IMR-90 (cell line): Measurements from ENCODE around the gene PHGDH. TPM values are rescaled to one million over a fixed set of nuclear protein-coding genes. Genes with fewer than 3 reads are reported as not detected.

Experiments
- ATAC-seq: fragments of 200-7000 bp; cut with Tn5 transposase; 2 replicates; pipeline ENCODE4 v1.9.1; 2020; ENCODE audit warnings: low read depth, mild to moderate bottlenecking, moderate library complexity
- BruUV-seq: library from RNA; stranded (reverse); fragments of 400-500 nt; replicated peaks from 2 replicates; lab custom pipeline; 2021; lab: Mats Ljungman, UMichigan
- CTCF ChIA-PET: fragments of 300-600 bp; formaldehyde crosslinking; extraction: SDS; loops from one replicate; lab custom pipeline; 2021; ENCODE audit warnings: antibody characterized with exemption; lab: Yijun Ruan, JAX
- POLR2A ChIA-PET: fragments of 300-600 bp; sonication (Branson Sonifier 250); formaldehyde crosslinking; loops from one replicate; lab custom pipeline; 2022; ENCODE audit warnings: antibody characterized with exemption; ENCODE audit not compliant: unreplicated experiment; lab: Charles Lee
- DNase-seq: peaks from one replicate; pipeline ENCODE4 v3.0.0; 2013
- H2AFZ ChIP-seq: replicated peaks from 2 replicates; pipeline ENCODE3; 2013; ENCODE audit warnings: low read length, mild to moderate bottlenecking; ENCODE audit not compliant: poor library complexity
- H2AK5ac ChIP-seq: 2 replicates; pipeline ENCODE4 v1.6.1; 2013; ENCODE audit warnings: low read depth, low read length, inconsistent platforms
- H2AK9ac ChIP-seq: replicated peaks from 2 replicates; pipeline ENCODE3; 2013; ENCODE audit warnings: mild to moderate bottlenecking, low read depth, low read length, moderate library complexity; ENCODE audit not compliant: poor library complexity
- H2BK120ac ChIP-seq: 2 replicates; pipeline ENCODE4 v1.6.1; 2013; ENCODE audit warnings: low read depth, low read length, inconsistent platforms
- H2BK15ac ChIP-seq: 3 replicates; pipeline ENCODE4 v1.6.1; 2013; ENCODE audit warnings: low read depth, low read length, inconsistent platforms
- H2BK20ac ChIP-seq: 2 replicates; pipeline ENCODE4 v1.6.1; 2013; ENCODE audit warnings: low read depth, mild to moderate bottlenecking, inconsistent platforms, low read length, moderate library complexity
- H2BK5ac ChIP-seq: 2 replicates; pipeline ENCODE4 v1.6.1; 2013; ENCODE audit warnings: mild to moderate bottlenecking, low read depth, low read length, inconsistent platforms; ENCODE audit not compliant: poor library complexity, severe bottlenecking
- H3K14ac ChIP-seq: replicated peaks from 2 replicates; pipeline ENCODE4 v1.6.1; 2013; ENCODE audit warnings: low read depth, low read length, inconsistent platforms
- H3K18ac ChIP-seq: 2 replicates; pipeline ENCODE4 v1.6.1; 2013; ENCODE audit warnings: low read depth, low read length, control low read depth
- H3K23ac ChIP-seq: 2 replicates; pipeline ENCODE4 v1.6.1; 2013; ENCODE audit warnings: low read depth, low read length, inconsistent platforms
- H3K27ac ChIP-seq: 2 replicates; pipeline ENCODE4 v1.5.1; 2013; ENCODE audit warnings: mild to moderate bottlenecking, control low read depth, low read length; ENCODE audit not compliant: insufficient read depth
- H3K27me3 ChIP-seq: 2 replicates; pipeline ENCODE4 v1.6.1; 2013; ENCODE audit warnings: low read length; ENCODE audit not compliant: control insufficient read depth, insufficient read depth
- H3K36me3 ChIP-seq: 2 replicates; pipeline ENCODE4 v1.6.1; 2013; ENCODE audit warnings: low read length, mixed read lengths; ENCODE audit not compliant: control insufficient read depth, insufficient read depth
- H3K4ac ChIP-seq: 2 replicates; pipeline ENCODE4 v1.6.1; 2013; ENCODE audit warnings: low read depth, low read length, inconsistent platforms
- H3K4me1 ChIP-seq: 2 replicates; pipeline ENCODE4 v1.6.1; 2013; ENCODE audit warnings: low read length, mixed read lengths; ENCODE audit not compliant: control insufficient read depth, insufficient read depth
- H3K4me2 ChIP-seq: 2 replicates; pipeline ENCODE4 v1.6.1; 2013; ENCODE audit warnings: low read depth, mild to moderate bottlenecking, control low read depth, low read length, moderate library complexity
- H3K4me3 ChIP-seq: 2 replicates; pipeline ENCODE4 v1.5.1; 2013; ENCODE audit warnings: low read depth, mild to moderate bottlenecking, control low read depth, low read length, moderate library complexity; ENCODE audit not compliant: insufficient read depth
- H3K56ac ChIP-seq: 2 replicates; pipeline ENCODE4 v1.6.1; 2013; ENCODE audit warnings: low read length, inconsistent platforms; ENCODE audit not compliant: insufficient read depth; ENCODE audit errors: extremely low read depth
- H3K79me1 ChIP-seq, 2 experiments: 2 replicates each; pipeline ENCODE4 v1.6.1; 2013; ENCODE audit warnings: low read length in 2 of 2, inconsistent platforms in 1 of 2, low read depth in 1 of 2
- H3K9ac ChIP-seq: 2 replicates; pipeline ENCODE4 v1.6.1; 2013; ENCODE audit warnings: low read depth, low read length, control low read depth
- H3K9me1 ChIP-seq: 2 replicates; pipeline ENCODE4 v1.6.1; 2013; ENCODE audit warnings: low read length, inconsistent platforms; ENCODE audit not compliant: insufficient read depth
- H3K9me3 ChIP-seq: 2 replicates; pipeline ENCODE4 v1.6.1; 2013; ENCODE audit warnings: low read length; ENCODE audit not compliant: control insufficient read depth, insufficient read depth
- H4K20me1 ChIP-seq: 2 replicates; pipeline ENCODE4 v1.6.1; 2013; ENCODE audit warnings: low read length, inconsistent platforms; ENCODE audit not compliant: insufficient read depth
- H4K5ac ChIP-seq: 2 replicates; pipeline ENCODE4 v1.6.1; 2013; ENCODE audit warnings: mild to moderate bottlenecking, low read depth, low read length, control low read depth
- H4K8ac ChIP-seq, 2 experiments: 2 replicates each; pipeline ENCODE4 v1.6.1; 2013; ENCODE audit warnings: low read depth in 2 of 2, low read length in 2 of 2, control low read depth in 1 of 2, inconsistent platforms in 1 of 2
- H4K91ac ChIP-seq: 2 replicates; pipeline ENCODE4 v1.6.1; 2013; ENCODE audit warnings: low read depth, low read length, inconsistent platforms; ENCODE audit not compliant: insufficient read depth
- BHLHE40 ChIP-seq: fragments of 150-350 bp; IDR thresholded peaks from 2 replicates; pipeline ENCODE4 v1.6.1; 2016; ENCODE audit warnings: mild to moderate bottlenecking, low read depth, low read length
- WGBS, 2 experiments: methylation state at CpG; one replicate each; pipeline versions ENCODE4 v1.1.5 to v1.1.7; 2013; ENCODE audit warnings: missing lambda C conversion rate in 2 of 2; ENCODE audit not compliant: insufficient read length in 1 of 2; ENCODE audit errors: extremely low coverage in 2 of 2; 5-methylcytosine and 5-hydroxymethylcytosine counted together
- dilution Hi-C: fragments of 300-500 bp; cut with HindIII; formaldehyde crosslinking; loops from one replicate; pipeline ENCODE4 v1.14.3; 2018; ENCODE audit warnings: low sequenced_read_pairs; ENCODE audit not compliant: unreplicated experiment
- in situ Hi-C: fragments of 300-500 bp; cut with MboI; formaldehyde crosslinking; loops from 3 replicates; pipeline ENCODE4 v1.14.3; 2019; ENCODE audit warnings: low sequenced_read_pairs, inconsistent platforms, mixed read lengths
- intact Hi-C: fragments of 100-400 bp; cut with micrococcal nuclease; formaldehyde crosslinking; loops from 2 replicates; pipeline ENCODE4 v1.10.0; 2022
- polyA plus RNA-seq, 3 experiments: library from polyadenylated mRNA; depleted of rRNA; stranded (reverse); fragments of >200 nt; gene quantifications; 2 replicates each; pipeline ENCODE4 v1.2.3, GENCODE V29; 2012; ENCODE audit warnings: low replicate concordance in 1 of 3
- total RNA-seq: library from RNA; depleted of rRNA; stranded (reverse); fragments of >200 nt; gene quantifications from 2 replicates; pipeline ENCODE4 v1.2.3, GENCODE V29; 2012

The PHGDH gene
- total and polyA plus RNA-seq, 2 of the 4 experiments (the other 2 are of a cell fraction) = 87.9 to 331 TPM

DNA sequence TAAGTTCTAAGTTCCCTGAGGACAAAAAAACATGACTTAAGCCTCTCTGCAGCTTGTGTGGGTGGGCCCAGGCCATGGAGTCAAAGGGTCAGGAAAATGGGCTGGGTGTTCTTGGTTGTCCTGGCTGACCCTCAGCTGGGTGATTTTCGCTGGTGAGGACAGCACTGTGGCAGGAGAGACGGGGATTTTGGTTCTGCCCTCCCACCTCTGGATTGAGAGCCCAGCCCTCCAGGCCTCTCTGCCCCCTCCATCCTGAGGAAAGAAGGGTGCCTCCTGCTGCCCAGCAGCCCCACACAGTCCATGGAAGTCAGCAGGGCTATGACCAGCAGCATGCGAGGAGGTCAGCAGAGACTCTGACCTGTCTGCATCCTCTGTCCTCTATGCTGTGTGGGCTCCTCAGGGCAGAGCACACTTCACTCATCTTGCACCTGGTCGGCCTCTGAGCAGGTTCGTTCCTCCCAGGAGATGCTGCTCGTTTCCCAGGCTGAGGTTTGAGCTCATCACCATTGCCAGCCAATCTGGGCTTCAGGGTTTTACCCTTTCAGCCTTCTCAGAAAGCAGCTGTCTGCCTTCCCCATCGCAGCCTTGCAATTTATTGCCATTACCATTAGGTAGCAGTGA is 26.5 kb downstream of the PHGDH start:
- peaks cover 80% of the 10 kb centered on the region for H3K36me3 ChIP-seq
- H2BK20ac ChIP-seq = no peak overlapping the region
- H3K9me1 ChIP-seq = peaks cover 6% of the 10 kb centered on the region; the same call in 1 of the 2 replicates
- no peak overlapping the region for H2AFZ ChIP-seq
- no peak overlapping the region for H3K4me3 ChIP-seq
- intact Hi-C loops = no loop called here
- BruUV-seq = no TSS peak
- ChIA-PET POLR2A (no interaction called here), CTCF (no interaction called here)
- no peak overlapping the region for H3K4me2 ChIP-seq
- WGBS, 2 experiments = 85% methylated on average over 4 of the region's 7 CpGs; no CpG with 5 or more reads in 1 of the 2 experiments
- H3K18ac ChIP-seq = no peak overlapping the region
- no peaks in the 10 kb centered on the region for H3K9me3 ChIP-seq
- no peak for TF ChIP-seq BHLHE40
- no peak overlapping the region for H2BK15ac ChIP-seq
- H3K4ac ChIP-seq = no peak overlapping the region
- peaks cover 5% of the 10 kb centered on the region; the same call in 1 of the 2 replicates for H4K20me1 ChIP-seq
- H3K27ac ChIP-seq = no peak overlapping the region
- H3K79me1 ChIP-seq = peaks cover 0 to 4% of the 10 kb centered on the region in 2 experiments; a peak in 2 of 4 replicates
- no peak overlapping the region for H3K56ac ChIP-seq
- no peak overlapping the region for H4K8ac ChIP-seq
- H2BK120ac ChIP-seq = no peak overlapping the region
- peaks cover 7% of the 10 kb centered on the region; the same call in 1 of the 2 replicates for H3K4me1 ChIP-seq
- no peaks in the 10 kb centered on the region for H3K27me3 ChIP-seq
- dilution Hi-C loops = no loop called here
- ATAC-seq (no peak), DNase-seq (no peak)
- H4K5ac ChIP-seq = no peak overlapping the region
- H2BK5ac ChIP-seq = no peak overlapping the region
- no peak overlapping the region for H4K91ac ChIP-seq
- H3K14ac ChIP-seq = no peak overlapping the region
- no peak overlapping the region for H2AK5ac ChIP-seq
- H2AK9ac ChIP-seq = no peak overlapping the region
- in situ Hi-C loops = loop anchor here (10.0 kb wide), 1 partner anchor 187 kb away; no protein-coding TSS in a partner anchor
- no peak overlapping the region for H3K23ac ChIP-seq
- no peak overlapping the region for H3K9ac ChIP-seq
